ENCODE results near the gene NHLH2.

Gene NHLH2

DNA sequence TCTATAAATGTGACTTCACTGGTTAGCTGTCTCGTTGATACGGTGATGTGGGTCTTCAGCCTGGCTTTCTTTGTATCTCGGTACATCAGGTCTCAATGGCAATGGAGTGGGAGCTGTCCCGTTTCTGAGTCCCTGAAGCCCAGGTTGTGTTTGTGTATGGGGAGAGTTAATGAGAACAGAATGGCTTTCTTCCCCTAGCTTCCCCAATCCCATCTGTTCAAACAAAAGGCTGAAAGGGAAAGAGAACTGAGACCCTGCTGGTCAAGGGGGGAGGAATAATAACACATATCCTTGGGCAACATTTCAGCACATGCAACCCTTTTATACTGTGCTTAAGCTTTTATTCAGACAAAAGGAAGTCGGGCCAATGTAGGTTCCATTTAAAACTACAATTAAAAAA lies 44.0 kb downstream of the NHLH2 start:
- DNase-seq = no peak

DNA sequence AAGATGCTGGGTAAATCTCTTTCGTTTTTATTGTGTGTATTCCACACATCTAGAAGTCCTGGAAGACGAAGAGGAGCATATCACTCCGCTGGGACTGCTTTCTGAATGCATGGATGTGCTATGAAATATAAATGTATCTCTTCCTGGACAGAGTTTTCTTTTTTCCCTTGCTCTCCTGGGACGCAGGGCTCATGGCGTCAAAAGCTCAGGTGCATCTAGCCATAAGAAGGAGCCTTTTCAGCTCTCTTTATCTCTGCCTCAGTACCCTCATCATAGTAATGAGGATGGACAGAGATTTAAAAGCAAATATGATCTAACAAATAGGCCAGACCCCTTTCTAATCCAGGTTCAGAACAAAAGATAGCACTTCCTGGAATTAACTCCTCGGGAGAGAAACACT lies 44.9 kb downstream of the NHLH2 start:
- DNase-seq = no peak

DNA sequence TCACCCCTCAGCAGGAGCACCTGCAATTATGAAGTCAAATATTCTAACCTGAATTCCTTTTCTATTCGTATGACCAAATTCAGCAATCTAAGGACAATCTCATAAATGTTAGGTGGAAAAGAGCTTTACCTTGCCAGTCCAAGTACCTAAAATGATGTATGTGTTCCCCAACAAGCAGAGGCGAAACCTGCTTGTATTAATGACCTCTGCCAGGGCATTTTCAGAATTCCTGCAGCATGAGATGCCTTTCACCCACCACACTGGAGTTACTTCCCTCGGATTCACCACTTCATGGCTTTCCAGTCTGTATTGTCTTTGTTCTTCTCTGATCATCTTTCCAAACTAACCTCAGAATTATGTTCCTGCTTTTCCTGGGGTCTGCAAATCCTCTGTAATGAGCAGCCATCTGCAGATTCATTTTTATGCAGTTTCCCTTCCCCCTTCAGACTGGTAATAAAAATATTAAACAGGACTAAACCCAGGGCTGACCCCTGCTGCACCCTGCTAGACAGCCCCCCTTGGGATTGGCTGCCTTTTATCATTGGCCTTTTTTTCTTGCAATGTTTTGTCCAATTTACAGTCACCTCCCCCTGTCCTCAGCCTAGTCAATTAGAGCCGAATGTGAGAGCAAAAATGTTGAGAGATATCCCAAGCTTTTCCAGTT lies 45.8 kb downstream of the NHLH2 start:
- no peak for DNase-seq

DNA sequence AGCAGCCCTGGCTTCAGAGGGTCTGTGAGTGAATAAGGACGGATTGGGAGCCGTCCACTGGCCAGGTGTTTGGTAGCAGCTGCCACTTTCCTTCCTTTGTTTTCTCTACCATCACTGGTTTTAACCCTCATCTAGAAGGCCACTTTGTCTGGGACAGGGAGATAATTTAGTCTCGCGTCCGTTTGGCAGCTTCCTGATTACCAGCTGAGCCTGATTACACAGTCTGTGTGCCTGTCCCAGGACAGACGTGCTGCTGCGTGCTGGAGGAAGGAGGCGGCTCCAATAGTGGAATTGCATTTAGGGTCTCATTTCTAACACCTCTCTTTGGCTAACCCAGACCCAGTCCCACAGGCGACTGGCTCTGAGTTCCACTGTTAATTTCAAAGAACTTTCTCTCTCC lies 47.8 kb downstream of the NHLH2 start:
- no peak for DNase-seq

DNA sequence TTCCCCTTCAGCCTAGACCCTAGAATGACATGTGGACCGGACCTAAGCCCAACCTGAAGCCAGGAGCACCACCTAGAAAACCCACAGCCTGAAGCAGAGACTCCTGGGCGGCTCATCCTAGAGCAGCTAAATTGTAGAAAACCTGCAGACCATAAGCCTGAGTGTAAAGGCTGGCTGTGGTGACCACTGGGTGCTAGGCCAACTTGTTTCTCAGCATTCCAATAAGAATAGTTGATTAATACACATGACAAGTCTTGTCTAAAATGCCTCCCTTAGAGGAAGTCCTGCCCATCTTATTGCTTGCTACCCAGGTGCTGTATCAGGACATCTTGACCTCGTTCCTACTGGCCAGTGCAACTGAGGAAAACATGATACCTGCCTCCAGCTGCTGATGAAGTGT lies 49.1 kb downstream of the NHLH2 start:
- DNase-seq = no peak

DNA sequence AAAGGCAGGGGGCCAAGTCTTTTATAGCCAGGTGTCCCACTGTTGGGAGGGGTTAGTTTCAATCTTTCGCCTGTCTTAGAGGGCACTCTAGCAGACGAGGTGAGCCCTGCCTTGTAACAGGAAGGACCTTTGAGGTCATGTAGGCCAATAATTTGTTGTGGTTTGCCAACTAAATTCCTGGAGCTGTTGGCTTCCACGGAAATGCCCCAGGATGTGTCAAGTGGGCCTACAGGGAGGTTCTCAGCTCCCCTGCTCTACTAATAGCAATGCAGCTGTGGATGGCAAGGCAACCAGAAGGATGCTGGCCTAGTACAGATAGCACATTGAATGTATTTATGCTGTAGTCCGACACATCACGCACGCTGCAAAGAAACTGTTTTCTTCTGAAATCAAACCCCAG lies 50.1 kb downstream of the NHLH2 start:
- DNase-seq = no peak

DNA sequence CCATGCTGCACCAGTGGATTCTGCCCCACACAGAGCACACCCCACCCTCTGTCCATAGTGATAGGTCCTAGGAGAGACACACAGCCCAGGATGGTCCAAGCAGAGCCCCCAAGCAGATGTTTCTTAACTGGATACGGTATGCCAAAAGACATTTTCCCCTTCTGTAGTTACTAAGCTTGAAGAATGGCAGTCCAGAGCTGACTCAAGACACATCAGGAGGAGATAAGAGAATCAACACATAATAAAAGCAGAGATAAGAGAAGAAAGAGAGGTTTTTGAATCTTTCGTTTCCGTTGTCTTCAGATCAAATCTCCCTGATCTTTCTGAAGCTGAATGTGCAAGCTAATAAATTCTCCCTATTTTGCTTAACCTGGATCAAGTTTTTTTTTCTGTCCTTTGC lies 50.6 kb downstream of the NHLH2 start:
- no peak for DNase-seq
